Nephron progenitor cell (in vitro differentiated cells): Measurements from ENCODE around the gene PCSK6.

Source experiments
- DNase-seq: peaks from one replicate; pipeline ENCODE4 v3.0.0; 2021
- H3K27ac Mint-ChIP-seq: 2 replicates; pipeline ENCODE4 v1.8.0; 2021; ENCODE audit warnings: mild to moderate bottlenecking, moderate library complexity, mixed read lengths
- H3K27me3 Mint-ChIP-seq: 2 replicates; pipeline ENCODE4 v1.8.0; 2021; ENCODE audit warnings: mild to moderate bottlenecking, low read depth, mixed read lengths; ENCODE audit not compliant: poor library complexity
- H3K36me3 Mint-ChIP-seq: 2 replicates; pipeline ENCODE4 v1.8.0; 2021; ENCODE audit warnings: low read depth, mixed read lengths
- H3K4me1 Mint-ChIP-seq: 2 replicates; pipeline ENCODE4 v1.8.0; 2021; ENCODE audit warnings: mixed read lengths
- H3K4me3 Mint-ChIP-seq: 2 replicates; pipeline ENCODE4 v1.8.0; 2021; ENCODE audit warnings: mild to moderate bottlenecking, moderate library complexity, mixed read lengths
- H3K9me3 Mint-ChIP-seq: 2 replicates; pipeline ENCODE4 v1.8.0; 2021; ENCODE audit warnings: mild to moderate bottlenecking, moderate library complexity, mixed read lengths
- TF ChIP-seq, protein P1 (sequence below): fragments of 200-600 bp; sonication (generic); IDR thresholded peaks from 2 replicates; pipeline ENCODE4 v1.5.0; 2021; ENCODE audit warnings: antibody characterized with exemption

PCSK6 gene

DNA sequence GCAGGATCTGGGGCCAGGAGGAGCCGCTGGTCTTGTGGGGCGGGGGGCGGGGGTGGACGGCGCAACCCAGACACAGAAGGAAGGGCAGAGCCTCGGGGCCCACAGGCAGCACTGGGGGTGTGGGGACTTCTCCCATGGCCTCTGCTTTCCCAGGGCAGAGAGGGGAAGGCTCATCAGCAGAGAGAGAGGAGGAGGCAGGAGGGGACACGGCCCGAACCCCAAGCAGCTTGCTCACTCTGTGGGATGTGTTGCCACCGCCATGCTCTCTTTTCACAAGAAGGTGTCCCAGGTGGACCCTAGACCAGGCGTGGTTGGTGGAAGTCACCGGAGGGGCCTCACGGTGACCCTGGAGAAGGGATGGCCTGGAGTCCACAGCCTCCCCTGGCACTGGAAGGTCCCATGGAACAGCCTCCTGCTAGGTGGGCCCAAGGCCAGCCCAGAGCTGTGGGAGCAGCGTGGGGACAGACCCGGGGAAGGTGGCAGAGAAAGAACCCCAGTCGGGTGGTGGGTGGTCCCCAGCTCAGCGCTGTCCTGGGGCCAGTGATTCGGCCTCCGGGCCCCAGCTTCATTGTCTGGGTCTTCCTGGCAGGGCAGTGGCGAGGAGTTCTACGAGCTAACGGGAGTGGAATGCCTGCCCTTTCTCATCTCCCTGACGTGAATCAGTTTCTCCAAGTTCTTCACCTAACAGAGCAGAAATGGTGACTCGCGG is 46.8 kb upstream of the PCSK6 start:
- Mint-ChIP-seq H3K4me3 (no peak overlapping the region), H3K36me3 (no peaks in the 10 kb centered on the region), H3K9me3 (no peaks in the 10 kb centered on the region), H3K27ac (no peak overlapping the region), H3K4me1 (peaks cover 29% of the 10 kb centered on the region), H3K27me3 (peaks cover 4% of the 10 kb centered on the region)
- TF ChIP-seq, protein P1, sequence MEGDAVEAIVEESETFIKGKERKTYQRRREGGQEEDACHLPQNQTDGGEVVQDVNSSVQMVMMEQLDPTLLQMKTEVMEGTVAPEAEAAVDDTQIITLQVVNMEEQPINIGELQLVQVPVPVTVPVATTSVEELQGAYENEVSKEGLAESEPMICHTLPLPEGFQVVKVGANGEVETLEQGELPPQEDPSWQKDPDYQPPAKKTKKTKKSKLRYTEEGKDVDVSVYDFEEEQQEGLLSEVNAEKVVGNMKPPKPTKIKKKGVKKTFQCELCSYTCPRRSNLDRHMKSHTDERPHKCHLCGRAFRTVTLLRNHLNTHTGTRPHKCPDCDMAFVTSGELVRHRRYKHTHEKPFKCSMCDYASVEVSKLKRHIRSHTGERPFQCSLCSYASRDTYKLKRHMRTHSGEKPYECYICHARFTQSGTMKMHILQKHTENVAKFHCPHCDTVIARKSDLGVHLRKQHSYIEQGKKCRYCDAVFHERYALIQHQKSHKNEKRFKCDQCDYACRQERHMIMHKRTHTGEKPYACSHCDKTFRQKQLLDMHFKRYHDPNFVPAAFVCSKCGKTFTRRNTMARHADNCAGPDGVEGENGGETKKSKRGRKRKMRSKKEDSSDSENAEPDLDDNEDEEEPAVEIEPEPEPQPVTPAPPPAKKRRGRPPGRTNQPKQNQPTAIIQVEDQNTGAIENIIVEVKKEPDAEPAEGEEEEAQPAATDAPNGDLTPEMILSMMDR: no peak
- DNase-seq: no peak

DNA sequence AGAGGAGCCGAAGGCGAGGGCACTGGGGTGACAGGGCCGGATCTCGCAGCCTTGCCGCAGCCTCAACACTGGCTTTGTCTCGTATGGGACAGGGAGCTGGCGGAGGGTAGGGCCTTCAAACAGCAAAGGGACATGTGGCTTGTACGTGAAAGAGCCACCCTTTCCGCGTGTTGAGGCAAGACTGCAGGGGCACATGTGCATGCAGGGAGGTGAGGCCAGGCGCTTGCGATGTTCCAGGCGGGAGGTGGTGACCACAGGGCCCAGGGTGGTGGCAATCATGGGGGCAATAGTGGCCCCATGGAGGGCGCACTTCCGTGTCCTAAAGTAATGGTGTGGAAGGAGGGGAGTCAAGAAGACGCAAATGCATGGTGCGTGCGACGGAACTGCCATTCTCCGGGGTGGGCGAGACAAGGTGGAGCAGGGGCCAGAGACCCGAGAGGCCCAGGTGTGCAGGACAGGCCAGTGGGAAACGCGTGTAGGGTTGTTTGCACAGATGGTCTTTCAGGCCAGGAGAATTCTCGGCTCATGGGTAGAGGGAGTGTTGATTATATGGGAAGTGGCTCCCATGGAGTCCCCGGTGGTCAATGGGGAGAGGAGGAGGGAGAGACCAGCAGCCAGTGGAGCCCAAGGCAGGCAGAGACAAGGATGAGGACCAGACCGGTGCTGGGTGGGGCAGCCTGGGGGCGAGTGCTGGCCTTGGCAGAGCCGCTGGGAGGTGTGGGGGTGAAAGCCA is 45.8 kb upstream of the PCSK6 start:
- Mint-ChIP-seq H3K4me1 (peaks cover 29% of the 10 kb centered on the region), H3K36me3 (no peaks in the 10 kb centered on the region), H3K4me3 (no peak overlapping the region), H3K9me3 (no peaks in the 10 kb centered on the region), H3K27ac (no peak overlapping the region), H3K27me3 (peaks cover 4% of the 10 kb centered on the region)
- DNase-seq: no peak
- TF ChIP-seq, protein P1: no peak

DNA sequence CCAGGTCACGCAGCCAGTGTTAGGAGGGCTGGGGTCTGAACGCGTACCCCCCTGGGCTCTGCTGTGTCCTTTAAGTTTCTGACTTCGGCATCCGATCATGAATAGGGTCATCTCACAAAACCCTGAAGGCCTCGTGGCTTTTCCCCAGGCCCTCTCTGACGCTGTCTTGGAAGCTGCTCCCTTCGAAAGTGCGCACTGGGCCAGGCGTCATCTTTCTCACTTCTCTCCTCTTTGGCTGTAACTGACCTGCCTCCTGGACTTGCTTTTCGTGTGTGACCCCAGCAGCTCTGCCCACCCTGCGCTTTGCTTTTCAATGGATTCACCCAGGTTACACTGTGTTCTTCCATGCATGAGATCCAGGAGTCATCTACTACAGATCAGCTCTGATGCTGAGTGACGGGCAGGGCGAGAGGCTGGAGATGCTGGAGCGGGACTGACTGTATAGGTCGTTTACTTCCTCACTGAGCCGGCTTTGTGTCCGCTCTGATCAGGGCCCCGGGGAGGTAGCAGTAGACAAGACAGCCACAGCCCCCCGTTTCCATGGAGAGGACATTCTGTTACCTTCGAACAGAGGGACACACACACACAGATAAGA is 45.0 kb upstream of the PCSK6 start:
- H3K9me3 Mint-ChIP-seq: no peaks in the 10 kb centered on the region
- no peaks in the 10 kb centered on the region for H3K36me3 Mint-ChIP-seq
- no peak overlapping the region for H3K4me3 Mint-ChIP-seq
- peak overlapping the region; percentile 87 for H3K27ac Mint-ChIP-seq
- TF ChIP-seq, protein P1: no peak
- peaks cover 4% of the 10 kb centered on the region for H3K27me3 Mint-ChIP-seq
- no peak for DNase-seq
- H3K4me1 Mint-ChIP-seq: peaks cover 29% of the 10 kb centered on the region

DNA sequence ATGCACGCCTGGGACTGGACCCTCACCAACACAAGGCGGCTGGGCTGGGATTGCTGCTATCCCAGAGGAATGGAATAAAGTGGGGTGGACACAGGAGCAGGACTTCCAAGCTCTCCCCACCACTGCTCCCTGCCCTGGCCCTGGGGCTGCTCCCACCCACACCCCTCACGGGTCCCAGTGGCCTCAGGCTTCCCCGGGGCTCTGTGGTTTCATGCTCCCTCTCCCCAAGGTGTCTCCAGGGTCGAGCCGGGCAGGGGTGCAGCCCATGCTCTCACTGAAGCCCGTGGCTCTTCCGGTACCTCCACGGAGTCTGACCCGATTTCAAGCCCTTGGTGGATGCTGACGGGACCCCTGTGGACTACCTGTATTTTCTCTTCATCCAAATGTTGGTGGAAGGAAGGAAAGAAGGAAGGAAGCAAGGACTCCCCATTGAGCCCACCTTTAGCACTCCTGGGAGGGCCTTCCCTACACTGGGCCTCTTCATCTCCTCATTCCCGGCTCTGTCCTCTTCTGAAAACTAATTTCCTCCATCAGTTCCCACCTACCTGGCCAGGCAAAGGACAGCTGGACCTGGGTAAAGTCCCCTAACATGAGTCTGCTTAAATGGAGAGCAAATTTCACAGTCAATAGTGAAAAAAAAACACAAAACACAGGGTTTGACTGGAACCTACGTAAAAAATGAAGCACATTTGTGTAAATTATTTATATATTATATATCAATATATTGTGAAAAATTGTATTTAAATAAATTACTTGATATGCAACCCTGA is 44.0 kb upstream of the PCSK6 start:
- Mint-ChIP-seq H3K36me3 (no peaks in the 10 kb centered on the region), H3K4me3 (no peak overlapping the region), H3K4me1 (peaks cover 37% of the 10 kb centered on the region), H3K9me3 (no peaks in the 10 kb centered on the region), H3K27ac (no peak overlapping the region), H3K27me3 (peaks cover 2% of the 10 kb centered on the region)
- no peak for DNase-seq
- TF ChIP-seq, protein P1: no peak

DNA sequence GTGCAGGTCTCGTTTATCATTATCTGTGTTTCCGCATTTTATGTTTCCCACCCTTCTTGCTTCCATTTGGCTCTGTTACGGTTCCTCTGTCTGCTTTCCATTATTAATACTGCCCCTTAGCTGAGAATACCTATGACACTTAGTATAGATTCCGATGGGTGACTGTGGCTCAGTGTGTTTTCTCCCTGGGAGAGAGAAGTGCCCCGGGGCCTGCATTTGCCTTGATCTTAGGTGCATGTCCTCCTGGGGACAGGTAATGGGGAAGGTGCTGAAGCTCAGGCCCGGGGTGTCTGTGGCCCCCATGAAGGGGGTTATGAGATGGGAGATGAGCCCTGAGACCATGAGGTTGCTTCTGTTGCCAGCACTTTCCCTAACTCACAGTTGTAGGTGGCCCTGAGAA is 43.4 kb upstream of the PCSK6 start:
- Mint-ChIP-seq H3K4me3 (no peak overlapping the region), H3K9me3 (no peaks in the 10 kb centered on the region), H3K27ac (no peak overlapping the region), H3K4me1 (peaks cover 40% of the 10 kb centered on the region), H3K27me3 (peaks cover 3% of the 10 kb centered on the region), H3K36me3 (no peaks in the 10 kb centered on the region)
- no peak for DNase-seq
- TF ChIP-seq, protein P1: no peak
